Left ventricle myocardium superior (tissue), 1 donor: Measurements from ENCODE around the gene POLD4. TPM values are rescaled to one million over a fixed set of nuclear protein-coding genes. Genes with fewer than 3 reads are reported as not detected.
A peak's percentile ranks its signal among the peaks of the same experiment; 100 is the strongest.
"Not testable (repeated sequence)": the region's sequence is repeated elsewhere in the genome, so short reads cannot be mapped to it uniquely, and the experiment has no call there.

Experiments used
- ATAC-seq: fragments of 200-7000 bp; cut with Tn5 transposase; one replicate; pipeline ENCODE4 v1.9.1; 2020; ENCODE audit warnings: mild to moderate bottlenecking, moderate library complexity
- DNase-seq: peaks from one replicate; pipeline ENCODE4 v3.0.0-alpha.2; 2020
- intact Hi-C: fragments of 100-400 bp; cut with micrococcal nuclease; formaldehyde crosslinking; loops from one replicate; pipeline ENCODE4 v1.11.0; 2022
- total RNA-seq: library from RNA; stranded (reverse); fragmentation: NEBNext Ultra II Directional; extraction: Animal tissue kit (Norgen Biotek cat#: 25700); gene quantifications from one replicate; pipeline ENCODE4 v1.2.1, GENCODE V29; 2021
- donor health status: DM: no; HTN: yes; CAD: no; lungs with severe emphysema.

POLD4 gene
- total RNA-seq, 1 donor from 2014 or later, result 40.3 TPM

DNA sequence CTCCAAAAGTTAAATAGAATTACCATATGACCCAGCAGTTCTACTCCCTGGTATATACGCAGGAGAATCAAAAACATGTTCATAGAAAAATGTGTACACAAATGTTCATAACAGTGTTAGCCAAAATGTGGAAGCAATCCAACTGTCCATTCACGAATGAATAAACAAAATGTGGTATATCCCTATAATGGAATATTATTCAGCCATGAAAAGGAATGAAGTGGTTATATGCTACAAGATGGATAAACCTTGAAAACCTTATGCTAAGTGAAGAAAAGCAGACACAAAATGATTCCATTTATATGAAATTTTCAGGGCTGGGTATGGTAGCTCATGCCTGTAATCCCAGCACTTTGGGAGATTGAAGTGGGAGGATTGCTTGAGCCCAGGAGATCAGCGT lies 16.1 kb downstream of the POLD4 start:
- intact Hi-C loops, result no loop called here
- ATAC-seq, result no peak
- no peak for DNase-seq

DNA sequence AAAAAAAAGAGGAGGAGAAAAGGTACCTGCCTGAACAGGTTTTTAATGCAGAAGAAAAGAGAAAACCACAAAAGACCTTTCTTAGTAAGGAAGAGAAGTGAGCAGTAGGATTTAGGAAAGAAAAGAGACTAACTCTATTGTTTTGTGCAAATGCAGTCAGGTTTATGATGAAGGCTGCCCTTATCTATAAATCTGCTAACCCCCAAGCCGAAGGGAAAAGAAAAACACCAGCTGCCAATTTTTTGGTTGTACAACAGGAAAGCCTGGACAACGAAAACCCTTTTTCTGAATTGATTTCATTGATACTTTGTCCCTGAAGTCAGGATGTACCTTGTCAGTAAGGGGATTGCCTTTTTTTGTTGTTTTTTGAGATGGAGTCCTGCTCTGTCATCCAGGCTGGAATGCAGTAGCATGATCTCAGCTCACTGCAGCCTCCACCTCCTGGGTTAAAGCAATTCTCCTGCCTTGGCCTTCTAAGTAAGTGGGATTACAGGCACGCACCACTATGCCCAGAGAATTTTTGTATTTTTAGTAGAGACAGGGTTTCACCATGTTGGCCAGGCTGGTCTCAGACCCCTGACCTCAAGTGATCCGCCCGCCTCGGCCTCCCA lies 21.2 kb downstream of the POLD4 start:
- no peak for ATAC-seq
- no peak for DNase-seq
- intact Hi-C loops, result no loop called here

GRCh38 chr11:67323526-67323925 lies 29.8 kb downstream of the POLD4 start:
- no peak for DNase-seq
- intact Hi-C loops, result no loop called here
- no peak for ATAC-seq

DNA sequence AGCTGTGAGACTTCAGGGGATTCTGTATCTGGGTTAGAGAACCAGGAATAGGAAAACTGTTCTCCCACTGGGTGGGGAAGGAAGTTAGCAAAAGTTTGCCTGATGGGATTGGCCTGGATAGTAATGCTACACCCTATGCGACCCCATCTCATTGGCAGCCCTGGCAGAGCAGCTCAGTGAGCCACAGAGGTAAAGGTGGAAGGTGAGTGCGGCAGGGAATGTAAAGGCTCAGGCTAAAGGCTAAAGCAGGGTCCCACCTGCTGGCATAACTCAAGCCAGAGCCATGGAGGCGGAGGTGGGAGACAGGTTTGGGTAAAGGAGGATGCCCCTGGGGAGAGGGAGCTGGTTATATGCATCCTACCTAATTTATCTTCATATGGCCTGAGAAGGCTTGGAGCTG lies 31.3 kb downstream of the POLD4 start:
- DNase-seq, result no peak
- intact Hi-C loops, result no loop called here
- no peak for ATAC-seq

DNA sequence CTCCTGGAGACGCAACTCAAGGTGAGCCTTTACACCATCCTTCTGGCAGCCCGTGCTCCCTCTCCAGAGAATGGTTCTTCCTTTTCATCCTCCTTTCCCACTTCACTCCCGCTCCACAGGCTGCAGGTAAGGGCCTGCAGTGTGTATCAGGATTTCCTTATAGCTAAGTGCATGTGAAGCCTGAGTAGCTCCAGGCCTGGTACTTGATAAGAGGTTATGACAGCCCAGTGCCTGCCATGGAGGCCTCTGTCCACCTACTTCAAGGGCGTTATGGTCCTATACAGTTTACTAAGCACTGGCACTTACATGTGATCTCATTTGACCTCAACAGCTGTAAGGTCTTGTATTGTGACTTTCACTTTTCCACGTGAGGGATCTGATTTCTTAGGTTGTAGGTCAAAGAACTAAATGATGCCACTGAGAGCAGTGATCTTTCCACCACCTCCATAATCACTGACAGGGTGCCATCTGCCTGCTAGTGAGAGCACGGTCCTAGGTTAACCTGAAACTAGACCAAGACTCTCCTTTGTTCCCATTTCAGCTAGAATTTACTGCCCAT lies 32.0 kb downstream of the POLD4 start:
- intact Hi-C loops, result no loop called here
- ATAC-seq, result no peak

GRCh38 chr11:67320691-67321090 lies 32.7 kb downstream of the POLD4 start:
- ATAC-seq (no peak), DNase-seq (no peak)
- intact Hi-C loops, result no loop called here

More for the DNA sequence above, 32.0 kb downstream of the POLD4 start:
- DNase-seq, result no peak

- DNase-seq, result no peak
- no peak for ATAC-seq
- intact Hi-C loops, result no loop called here
Observed at GRCh38 chr11:67320011-67320410, 33.3 kb downstream of the POLD4 start.

GRCh38 chr11:67318876-67319275 lies 34.5 kb downstream of the POLD4 start:
- ATAC-seq, DNase-seq: not testable (repeated sequence)
- intact Hi-C loops, result loop anchor here (5.0 kb wide), 1 partner anchor 57 kb away; no protein-coding TSS in a partner anchor

- ATAC-seq, result peak; percentile 34
- no peak for DNase-seq
- intact Hi-C loops, result loop anchor here (5.0 kb wide), 1 partner anchor 56 kb away; no protein-coding TSS in a partner anchor
Observed at GRCh38 chr11:67317888-67318555, 35.3 kb downstream of the POLD4 start.

GRCh38 chr11:67317205-67317887 lies 36.0 kb downstream of the POLD4 start:
- ATAC-seq, result peak; percentile 93
- intact Hi-C loops, result loop anchor here (5.0 kb wide), 1 partner anchor 55 kb away; no protein-coding TSS in a partner anchor
- DNase-seq, result peak; percentile 97

- intact Hi-C loops, result loop anchor here (5.0 kb wide), 1 partner anchor 55 kb away; no protein-coding TSS in a partner anchor
- no peak for ATAC-seq
Observed at GRCh38 chr11:67316882-67317204, 36.5 kb downstream of the POLD4 start.

DNA sequence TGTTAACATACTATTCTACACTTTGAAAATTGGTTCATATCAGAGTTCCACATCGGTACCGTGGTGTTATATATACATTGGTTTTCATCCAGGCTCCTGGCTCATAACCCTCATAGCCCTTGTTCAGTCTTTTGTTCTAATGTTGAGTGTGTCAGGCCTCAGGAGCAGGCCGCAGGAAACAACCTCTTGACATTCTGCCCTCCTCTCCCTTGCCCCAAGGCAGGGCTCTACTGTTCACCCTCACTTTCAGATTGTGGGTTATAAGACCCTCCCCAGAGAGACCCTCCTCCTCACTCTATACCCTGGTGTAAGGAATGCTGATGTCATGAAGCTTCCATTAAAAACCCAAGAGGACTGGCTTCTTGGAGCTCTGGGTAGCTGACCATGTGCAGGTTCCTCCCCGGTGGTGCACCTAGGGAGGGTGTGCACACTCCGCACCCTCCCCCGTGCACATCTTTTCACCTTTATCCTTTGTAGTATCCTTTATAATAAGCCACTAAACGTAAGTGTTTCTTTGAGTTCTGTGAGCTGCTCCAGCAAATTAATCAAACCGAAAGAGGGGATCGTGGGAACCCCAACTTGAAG lies 37.9 kb downstream of the POLD4 start:
- intact Hi-C loops, result loop anchor here (5.0 kb wide), 1 partner anchor 53 kb away; no protein-coding TSS in a partner anchor
- ATAC-seq, result no peak

More at GRCh38 chr11:67316882-67317204, 36.5 kb downstream of the POLD4 start:
- DNase-seq, result no peak

GRCh38 chr11:67314218-67314617 lies 39.1 kb downstream of the POLD4 start:
- intact Hi-C loops, result no loop called here
- DNase-seq (no peak), ATAC-seq (no peak)

More for the DNA sequence above, 37.9 kb downstream of the POLD4 start:
- DNase-seq, result no peak

DNA sequence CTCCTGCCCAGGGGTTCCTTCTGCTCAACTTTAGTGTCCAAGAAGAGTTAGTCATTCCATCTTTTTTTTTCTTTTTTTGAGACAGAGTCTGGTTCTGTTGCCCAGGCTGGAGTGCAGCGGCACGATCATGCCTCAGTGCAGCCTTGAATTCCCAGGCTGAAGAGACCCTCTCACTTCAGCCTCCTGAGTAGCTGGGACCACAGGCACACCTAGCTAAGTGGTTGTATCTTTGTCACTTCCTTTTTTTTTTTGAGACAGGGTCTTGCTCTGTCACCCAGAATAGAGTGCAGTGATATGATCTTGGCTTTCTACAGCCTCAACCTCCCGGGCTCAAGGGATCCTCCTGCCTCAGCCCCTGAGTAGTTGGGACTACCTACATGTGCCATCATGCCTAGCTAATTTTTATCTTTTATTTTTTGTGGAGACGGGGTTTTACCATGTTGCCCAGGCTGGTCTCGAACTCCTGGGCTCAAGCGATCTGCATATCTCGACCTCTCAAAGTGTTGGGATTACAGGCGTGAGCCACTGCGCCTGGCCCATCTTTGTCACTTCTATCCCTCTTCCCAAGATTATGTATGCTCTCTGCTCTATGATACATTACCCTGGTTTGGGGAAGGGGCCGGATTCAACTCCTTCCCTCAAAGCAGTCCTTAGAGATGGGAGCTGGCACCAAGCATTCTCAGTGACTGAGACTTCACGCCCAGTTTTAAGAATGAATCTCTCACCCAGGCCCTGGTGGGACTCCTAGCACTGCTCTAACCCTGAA lies 40.0 kb downstream of the POLD4 start:
- ATAC-seq (no peak), DNase-seq (no peak)
- intact Hi-C loops, result no loop called here

GRCh38 chr11:67312187-67313021 lies 40.9 kb downstream of the POLD4 start:
- no peak for DNase-seq
- intact Hi-C loops, result no loop called here

DNA sequence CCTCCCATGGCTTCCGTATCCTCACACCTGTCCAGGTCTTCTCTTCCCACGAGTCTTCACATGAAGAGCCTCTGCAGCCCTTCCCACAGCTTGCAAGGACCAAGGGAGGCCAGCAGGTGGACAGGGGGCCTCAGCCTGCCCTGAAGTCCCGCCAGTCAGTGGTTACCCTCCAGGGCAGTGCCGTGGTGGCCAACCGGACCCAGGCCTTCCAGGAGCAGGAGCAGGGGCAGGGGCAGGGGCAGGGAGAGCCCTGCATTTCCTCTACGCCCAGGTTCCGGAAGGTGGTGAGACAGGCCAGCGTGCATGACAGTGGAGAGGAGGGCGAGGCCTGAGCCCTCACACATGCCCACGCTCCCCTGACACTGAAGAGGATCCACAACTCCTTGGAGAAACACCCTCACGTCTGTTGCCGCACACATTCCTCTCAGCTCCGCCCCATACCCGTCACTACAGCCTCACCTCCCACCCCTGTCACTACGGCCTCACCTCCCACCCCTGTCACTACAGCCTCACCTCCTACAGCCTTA lies 41.7 kb downstream of the POLD4 start:
- intact Hi-C loops, result no loop called here
- ATAC-seq (no peak), DNase-seq (no peak)

More at GRCh38 chr11:67312187-67313021, 40.9 kb downstream of the POLD4 start:
- ATAC-seq, result no peak

DNA sequence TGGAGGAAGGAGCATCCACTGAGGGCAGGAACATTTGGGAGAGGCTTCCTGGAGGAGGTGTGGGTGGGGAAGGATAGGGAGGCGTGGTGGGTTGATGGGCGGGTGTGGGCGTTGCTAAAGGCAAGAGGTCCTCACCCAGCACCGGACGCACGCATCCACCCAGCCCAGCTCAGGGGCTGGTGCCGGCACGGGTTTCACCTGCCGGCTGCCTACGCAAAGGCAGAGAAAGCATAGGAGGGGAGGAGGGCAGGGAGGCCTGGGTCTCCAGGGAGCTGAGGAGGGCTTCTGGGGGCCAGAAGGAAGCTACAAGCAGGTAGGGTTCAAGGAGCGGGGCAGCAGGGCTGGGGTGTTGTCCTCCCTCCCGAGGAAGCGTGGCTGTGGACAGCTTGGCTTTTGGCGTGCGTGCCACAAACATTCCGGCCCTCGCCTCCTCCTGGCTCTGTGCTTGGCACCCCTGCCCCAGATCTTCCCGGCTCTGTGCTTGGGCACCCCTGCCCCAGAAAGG lies 42.2 kb downstream of the POLD4 start:
- intact Hi-C loops, result no loop called here
- DNase-seq (no peak), ATAC-seq (no peak)
